Kidney glomerular epithelial cell (primary cell): ENCODE results near the gene HERC5.
"Not testable (repeated sequence)": the region's sequence is repeated elsewhere in the genome, so short reads cannot be mapped to it uniquely, and the experiment has no call there.

Experiments
- DNase-seq: peaks from one replicate; lab custom pipeline; 2025; lab: John Stamatoyannopoulos, UW

The HERC5 gene

DNA sequence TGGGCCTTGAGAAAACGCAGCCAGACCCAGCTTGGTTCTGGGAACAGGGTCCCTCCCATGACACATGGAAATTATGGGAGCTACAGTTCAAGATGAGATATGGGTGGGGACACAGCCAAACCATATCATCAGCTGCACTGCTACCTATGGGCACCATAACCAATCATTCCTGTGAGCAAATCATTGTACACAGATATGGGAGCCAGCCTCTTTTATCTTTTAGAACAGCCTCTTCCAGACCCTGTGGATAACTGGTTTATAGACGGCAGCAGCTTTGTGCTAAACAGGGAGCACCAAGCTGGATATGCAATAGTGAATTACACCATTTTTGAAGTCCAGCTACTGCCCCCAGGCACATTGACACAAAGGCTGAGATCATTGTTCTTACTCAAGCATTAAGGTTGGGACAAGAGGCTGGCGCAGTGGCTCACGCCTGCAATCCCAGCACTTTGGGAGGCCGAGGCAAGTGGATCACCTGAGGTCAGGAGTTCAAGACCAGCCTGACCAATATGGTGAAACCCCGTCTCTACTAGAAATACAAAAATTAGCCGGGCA, 8.6 kb upstream of the HERC5 start:
- DNase-seq = not testable (repeated sequence)

DNA sequence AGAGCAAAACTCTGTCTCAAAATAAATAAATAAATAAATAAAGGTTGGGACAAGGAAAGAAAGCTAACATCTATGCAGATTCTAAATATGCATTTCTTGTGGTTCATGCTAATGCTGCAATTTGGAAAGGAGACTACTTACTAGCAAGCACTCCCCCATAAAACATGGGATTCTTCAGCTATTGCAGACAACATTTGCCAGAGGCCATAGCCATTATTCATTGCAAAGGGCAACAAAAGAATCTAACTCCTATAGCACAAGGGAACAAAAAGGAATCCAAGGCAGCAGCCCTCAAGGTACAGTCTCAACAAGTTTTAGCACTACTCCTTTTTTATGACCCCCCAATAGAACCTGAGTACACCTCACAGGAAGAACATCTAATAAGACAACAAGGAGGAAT, 8.0 kb upstream of the HERC5 start:
- DNase-seq = no peak

DNA sequence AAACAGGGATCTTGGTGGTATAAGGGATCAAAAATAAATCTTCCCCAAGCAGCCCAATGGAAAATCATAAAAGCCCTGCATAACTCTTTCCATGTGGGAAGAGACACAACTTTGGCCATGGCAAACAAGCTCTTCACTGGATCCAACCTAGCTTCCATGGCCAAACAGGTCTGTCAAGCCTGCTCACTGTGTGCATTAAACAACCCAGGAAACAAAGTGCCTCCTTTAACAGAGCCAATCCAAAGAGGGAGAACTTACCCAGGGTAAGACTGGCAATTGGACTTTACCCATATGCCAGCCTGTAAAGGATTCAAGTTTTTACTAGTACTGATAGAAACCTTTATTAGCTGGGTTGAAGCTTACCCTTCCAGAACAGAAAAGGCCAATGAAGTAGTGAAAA, 7.6 kb upstream of the HERC5 start:
- DNase-seq = no peak

DNA sequence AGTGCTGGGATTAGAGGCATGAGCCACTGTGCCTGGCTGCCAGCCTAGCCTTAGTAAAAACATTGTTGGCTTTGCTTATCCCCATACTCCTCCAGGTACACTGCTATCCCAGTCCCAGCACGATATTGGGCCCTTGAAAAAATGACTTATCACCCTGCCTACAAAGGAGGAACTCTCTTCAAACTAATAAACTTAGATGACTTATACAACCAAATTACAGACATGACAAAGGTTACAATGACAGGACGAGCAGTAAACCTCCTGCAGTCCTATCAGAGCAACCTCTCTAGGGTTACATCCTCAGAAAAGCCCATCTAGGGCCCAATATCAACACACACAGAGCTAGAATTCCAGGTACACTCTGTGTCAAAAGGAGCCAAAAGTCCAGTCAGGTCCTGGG, 5.7 kb upstream of the HERC5 start:
- DNase-seq = no peak

DNA sequence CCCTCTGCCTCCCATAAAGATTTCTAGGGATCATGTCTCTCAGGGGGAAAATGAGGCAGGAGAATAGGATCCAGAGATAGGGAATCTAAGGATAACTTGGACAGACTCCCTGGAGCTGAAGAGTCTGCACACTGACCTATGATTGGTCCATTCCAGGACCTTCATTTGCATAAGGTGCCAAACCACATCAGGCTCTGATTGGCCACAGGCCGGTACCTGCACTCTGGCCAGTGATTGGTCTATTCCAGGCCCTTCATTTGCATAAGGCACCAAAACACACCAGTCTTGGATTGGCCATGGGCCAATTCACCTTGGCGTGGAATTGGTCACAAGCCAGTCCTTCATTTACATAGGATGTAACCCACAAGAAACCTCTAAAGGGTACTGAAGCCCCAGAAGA, 4.0 kb upstream of the HERC5 start:
- no peak for DNase-seq

DNA sequence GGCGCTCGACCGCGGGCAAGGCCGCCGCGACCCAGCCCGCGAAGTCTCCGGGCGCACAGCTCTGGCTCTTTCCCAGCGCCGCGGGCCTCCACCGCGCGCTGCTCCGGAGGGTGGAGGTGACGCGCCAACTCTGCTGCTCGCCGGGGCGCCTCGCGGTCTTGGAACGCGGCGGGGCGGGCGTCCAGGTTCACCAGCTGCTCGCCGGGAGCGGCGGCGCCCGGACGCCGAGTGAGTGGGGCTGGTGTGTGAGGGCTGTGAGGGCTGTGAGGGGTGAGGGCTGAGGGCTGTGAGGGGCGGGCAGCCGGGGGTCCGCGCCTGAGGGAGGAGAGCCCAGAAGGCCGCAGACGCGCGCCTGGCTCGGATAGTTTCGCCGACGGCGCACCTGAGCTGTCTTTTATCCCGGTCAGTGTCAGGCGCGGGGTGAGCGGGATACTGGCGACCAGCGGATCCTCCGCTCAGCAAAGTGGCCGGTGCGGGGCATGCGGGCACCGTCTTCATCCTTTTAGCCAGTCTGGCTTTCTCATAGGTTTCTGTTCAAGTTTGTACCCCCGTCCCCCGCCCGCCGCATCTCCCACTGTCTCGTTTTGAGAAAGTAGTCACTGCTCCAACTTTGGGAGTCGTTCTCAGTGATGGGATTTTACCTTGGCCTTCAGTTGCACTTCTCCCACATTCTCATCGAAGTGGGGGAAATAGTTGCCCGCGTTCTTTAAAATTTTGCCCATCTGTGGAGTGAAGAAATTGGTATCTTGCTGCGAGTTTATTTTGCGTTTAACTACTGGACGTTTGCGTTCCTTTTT, 586 bp downstream of the HERC5 start:
- DNase-seq = no peak

DNA sequence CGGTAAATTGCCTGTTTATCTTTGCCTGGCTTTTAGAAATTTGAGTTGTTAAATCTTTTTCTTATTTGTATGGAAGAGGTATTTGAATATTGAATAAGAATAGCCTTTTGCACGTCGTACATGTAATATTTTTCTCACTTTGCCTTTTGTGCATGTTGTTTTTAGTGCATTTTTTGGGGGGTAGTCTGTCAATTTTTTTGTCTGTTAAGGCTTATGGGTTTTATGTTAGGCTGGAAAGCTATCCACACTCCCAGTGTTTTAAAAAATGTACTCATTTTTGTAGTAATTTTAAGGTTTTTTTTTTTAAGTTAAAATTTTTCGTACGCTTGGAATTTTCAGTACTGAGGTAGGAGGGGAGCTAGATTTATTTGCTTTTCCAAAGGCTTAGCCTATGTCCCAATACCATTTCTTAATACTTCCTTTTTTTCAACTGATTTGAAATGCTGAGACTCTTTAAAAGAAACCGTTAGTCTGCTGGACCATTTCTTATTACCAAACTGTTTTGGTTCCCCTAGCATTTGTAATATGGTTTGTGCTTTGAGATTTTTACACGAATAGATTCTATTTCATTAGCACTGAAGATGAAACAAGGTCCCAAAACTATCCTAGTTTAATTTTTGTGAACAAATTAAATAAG, 1.3 kb downstream of the HERC5 start:
- no peak for DNase-seq

DNA sequence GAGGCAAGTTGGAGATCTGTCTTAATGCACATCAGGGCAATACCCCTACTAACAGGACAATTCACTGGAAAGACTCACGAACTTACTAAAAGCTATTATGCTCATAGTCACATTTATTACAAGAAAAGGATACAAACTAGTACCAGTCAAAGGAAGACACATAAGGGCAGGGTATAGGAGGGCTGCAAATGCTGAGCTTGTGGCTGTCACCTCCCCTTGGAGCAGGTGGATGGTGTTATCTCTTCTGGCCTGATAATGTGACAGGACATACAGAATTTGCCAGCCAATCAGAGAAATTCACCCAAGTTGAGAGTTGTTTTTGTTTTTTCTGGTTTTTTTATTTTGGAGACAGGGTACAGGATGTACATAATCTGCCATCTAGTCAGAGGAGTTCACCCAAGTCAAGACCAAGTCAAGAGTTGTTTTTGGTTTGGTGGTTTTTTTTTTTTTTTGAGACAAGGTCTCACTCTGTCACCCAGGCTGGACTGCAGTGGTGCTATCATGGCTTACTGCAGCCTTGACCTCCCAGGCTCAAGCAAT, 8.8 kb downstream of the HERC5 start:
- DNase-seq = no peak

DNA sequence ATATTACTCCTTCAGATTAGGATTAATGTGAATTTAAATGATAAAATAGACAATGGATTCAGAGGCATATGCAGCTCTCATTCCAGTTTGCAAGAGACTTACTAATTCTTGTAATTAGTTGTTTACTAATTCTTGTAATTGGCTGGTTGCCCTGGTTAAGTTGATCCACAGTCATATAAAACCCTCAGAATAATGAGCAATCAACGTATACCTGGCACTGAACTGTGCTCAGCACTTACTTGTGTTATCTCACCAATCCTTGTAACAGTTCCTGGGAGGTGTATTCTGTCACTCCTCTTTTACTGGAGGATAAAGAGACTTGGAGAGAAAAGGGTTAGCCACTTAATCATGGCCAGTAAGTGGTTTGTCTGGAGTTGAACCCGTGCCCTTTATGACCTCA, 10.5 kb downstream of the HERC5 start:
- DNase-seq = no peak

DNA sequence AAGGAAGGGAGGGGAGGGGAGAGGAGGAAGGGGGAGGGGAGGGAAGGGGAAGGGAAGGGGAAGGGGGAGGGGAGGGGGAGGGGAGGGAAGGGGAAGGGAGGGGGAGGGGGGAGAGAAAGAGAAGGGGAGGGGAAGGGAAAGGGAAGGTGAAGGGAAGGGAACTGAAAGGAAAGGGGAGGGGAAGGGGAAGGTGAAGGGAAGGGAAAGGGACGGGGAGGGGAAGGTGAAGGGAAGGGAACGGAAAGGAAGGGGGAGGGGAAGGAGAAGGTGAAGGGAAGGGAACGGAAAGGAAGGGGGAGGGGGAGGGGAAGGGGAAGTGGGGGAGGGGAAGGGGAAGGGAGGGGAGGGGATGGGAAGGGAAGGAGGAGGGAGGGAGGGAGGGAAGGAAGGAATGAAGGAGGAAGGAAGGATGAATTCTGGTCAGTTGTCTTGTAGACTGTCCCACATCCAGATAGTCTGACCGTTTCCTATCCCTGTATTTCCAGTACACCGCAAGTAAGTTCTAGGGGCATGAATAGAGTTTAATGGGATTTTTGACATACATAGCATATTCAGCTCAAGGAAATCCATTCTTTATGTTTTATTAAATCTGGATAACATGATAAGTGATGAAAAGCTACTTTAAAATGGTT, 20.4 kb downstream of the HERC5 start:
- DNase-seq = no peak

DNA sequence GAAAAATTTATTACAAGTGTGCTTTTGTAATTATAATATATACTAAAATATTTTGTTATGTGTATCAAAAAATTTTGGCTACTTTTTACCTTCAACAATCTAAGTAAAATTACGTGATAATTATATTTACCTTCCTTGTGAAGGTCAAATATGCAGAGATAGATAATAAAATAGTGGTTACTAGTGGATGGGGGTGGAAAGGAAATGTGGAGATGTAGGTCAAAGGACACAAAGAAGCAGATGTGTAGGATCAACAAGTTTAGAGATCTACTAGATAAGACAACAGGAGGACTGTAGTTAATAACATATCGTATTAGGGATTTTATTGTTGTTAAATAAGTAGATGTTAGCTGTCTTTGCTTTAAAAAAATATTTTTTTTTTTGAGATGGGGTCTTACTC, 21.3 kb downstream of the HERC5 start:
- no peak for DNase-seq

DNA sequence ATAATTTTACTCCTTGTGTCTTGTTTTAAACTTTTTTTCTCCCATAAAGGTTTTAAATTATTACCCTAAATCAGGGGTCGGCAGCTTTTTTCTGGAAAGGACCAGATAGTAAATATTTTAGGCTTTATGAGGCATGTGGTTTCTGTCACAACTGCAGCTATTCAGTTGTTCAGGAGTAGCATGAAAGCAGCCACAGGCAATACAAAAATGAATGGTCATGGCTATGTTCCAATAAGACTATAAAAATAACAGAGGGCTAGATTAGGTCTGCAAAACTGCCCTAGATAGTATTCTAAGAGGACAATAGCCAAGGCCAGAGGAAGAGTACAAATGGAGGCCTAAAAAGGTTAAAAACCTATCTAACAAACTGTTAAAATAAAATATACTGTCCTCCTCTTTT, 24.6 kb downstream of the HERC5 start:
- DNase-seq = no peak

DNA sequence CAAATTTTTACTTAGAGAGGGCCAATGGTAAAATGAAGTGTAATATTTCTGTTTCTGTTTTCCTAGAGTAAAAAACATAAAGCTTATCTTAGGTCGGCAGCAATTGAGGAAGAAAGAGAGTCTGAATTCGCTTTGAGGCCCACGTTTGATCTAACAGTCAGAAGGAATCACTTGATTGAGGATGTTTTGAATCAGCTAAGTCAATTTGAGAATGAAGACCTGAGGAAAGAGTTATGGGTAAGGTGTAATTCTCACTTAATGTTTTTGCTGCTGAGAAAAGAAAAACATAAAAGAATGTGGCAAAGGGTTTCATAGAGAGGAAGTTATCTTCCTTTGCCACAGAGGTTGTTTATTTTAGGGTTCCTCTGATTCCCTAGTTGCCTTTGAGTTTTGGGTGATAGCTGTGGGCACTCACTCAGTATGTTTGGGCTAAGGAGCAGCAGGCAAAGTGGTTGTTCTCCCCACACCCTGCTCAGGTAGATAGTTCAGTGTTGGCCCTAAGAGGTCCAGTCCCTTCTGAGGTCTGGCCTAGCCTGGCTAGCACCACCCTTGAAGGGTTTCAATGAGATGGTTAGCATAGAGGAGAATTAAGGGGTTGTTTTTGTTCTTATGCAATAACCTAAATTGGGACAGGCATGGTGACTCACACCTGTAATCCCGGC, 32.3 kb downstream of the HERC5 start:
- DNase-seq = no peak

DNA sequence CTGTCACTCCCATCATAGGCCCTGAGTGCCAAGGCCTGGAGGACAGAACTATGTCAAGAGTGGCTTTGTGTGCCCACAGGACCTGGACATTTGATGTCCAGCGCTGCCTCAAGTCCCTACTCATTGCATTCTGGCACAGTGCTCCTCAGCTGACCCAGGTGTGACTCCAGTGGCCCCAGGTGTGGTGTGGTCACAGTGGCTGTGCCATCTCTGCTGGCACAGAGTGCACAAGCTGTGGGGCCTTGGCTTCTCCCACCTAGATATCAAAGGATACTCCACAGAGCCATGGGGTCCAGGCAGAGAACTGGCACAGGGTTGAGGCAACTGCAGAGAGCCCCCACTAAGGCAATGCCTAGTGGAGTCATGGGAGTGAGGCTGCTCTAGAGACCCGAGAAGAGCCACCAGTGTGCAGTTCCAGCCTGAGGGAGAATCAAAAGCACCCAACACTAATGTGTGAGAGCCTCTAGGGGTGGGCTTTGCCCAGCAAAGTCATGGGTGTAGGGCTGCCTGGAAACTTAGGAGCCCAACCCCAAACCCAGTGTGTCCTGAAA, 41.0 kb downstream of the HERC5 start:
- DNase-seq = no peak

DNA sequence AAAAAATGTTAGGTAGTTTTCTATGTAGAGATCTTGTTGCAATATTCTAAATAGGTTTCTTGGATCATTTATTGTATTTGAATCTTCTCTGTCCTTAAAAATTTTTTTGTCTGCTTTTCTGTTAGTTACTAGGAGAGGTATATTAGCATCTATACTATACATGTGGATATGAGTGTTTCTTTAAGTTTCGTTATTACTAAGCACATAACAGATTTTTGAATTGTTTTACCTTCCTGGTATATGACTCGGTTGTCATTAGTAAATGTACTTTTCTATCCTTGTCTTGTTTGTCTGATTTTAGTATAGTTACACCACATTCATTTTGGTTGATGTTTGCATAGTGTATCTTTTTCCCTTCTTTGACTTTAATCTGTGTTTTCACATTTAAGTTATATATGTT, 46.4 kb downstream of the HERC5 start:
- no peak for DNase-seq

DNA sequence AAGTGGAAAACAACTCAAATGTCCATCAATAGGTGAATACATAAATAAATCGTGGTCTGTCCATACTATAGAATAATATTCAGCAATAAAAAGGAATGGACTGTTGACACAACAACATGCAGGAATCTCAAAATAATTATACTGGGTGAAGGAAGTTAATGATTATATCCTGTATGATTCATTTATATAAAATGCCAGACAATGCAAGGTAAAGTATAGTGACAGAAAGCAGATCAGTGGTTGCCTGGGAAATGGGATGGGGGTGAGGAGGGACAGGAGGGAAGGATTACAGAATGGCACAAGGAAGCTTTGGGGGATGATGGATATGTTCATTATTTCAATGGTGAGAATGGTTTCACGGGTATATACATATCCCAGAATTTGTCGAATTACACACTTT, 54.3 kb downstream of the HERC5 start:
- peak; percentile 10 for DNase-seq

DNA sequence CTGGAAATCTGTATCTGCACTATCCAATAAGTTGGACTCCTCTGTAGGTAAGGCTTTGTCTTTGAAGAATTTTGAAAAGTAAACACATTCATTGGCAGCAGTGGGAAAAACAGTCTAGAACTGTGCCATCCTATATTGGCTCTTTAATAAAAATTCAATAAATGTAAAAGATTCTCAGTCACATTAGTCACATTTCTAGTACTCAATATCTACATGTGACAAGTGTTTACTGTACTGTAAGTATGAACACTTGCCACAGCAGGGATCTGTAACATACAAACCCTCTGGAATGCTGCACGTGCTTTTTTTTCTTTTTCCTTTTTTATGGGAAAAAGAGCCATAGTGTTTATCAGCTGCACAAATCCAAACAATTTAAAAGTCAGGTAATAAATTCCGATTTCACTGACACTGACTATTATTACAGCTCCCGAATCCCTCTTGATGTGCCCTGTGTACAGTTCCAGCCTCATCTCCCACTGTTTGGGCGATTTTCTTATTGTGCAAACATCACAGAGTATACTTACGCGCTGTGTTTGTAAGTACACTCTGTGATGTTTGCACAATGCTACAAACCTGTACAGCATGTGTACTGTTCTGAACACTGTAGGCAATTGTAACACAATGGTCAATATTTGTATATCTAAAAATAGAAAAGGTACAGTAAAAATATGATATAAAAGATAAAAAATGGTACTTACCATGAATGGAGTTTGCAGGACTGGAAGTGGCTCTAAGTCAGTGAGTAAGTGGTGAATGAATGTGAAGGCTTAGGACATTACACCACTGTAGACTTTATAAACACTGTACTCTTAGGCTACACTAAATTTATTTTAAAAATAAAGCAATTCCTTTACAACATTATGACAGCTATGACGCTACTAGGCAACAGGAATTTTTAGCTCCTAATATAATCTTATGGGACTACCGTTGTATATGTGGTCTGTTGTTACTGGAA, 57.9 kb downstream of the HERC5 start:
- DNase-seq = no peak

DNA sequence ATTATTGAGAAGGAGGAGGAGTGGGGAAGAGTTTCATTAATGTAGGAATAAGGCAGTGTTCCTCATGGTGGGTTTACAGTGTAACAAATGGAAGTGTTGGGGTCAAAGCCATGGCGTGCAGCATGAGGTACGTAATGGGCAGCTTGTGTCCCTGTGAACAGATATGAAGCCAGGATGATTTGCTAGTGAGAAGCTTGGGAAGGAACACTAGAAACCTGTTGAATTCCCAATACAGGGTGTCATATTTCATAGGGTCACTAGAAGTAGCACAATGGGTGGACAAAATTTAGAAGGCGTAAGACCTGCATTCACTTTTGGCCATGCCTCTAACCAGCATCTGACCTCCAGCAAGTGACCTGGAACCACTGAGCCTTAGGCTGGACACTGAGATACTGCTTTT, 59.8 kb downstream of the HERC5 start:
- no peak for DNase-seq

DNA sequence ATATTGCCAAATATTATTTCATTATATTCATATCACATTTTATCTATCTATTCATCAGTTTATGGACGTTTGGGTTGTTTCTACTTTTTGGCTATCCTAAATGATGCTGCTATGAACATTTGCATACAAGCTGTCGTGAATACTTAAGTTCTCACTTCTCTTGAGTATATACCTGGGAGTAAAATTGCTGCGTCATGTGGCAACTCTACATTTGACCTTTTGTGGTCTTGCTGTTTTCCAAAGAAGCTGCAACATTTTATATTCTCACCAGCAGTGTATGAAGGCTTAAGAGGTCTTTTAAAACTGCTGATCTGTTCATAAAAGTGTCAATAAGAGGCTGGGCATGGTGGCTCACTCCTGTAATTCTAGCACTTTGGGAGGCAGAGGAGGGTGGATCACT, 60.9 kb downstream of the HERC5 start:
- no peak for DNase-seq

DNA sequence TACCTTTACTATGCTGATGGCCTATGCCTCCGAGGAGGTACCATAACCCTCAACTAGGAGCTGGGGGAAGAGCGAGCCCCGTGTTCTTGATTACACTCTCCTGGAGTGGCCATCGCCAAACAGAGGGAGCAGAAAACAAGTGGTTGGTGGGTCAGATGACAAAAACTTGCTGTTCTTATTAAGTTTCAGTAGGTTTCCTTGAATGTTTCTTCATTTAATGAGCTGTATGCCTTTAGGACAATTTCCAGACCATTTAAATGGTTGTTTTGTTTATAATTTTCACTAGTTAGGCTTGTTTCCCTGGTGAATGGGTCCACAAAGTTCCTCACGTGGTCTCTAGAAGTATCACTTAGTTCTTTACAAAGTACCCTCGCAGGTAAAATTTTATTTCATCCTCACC, 62.0 kb downstream of the HERC5 start:
- DNase-seq = no peak
